Neuronal stem cell (in vitro differentiated cells): Measurements from ENCODE around the gene DNER. TPM values are rescaled to one million over a fixed set of nuclear protein-coding genes. Genes with fewer than 3 reads are reported as not detected.
"Not testable (repeated sequence)": the region's sequence is repeated elsewhere in the genome, so short reads cannot be mapped to it uniquely, and the experiment has no call there.

ENCODE experiments used
- DNase-seq: peaks from one replicate; pipeline ENCODE4 v3.0.0-alpha.2; 2013; ENCODE audit warnings: low spot score
- H2AFZ ChIP-seq: one replicate; pipeline ENCODE4 v1.6.1; 2013; ENCODE audit warnings: mild to moderate bottlenecking, low read length, inconsistent platforms
- H2AK5ac ChIP-seq: 2 replicates; pipeline ENCODE4 v1.6.1; 2013; ENCODE audit warnings: low read depth, mild to moderate bottlenecking, inconsistent platforms, low read length, moderate library complexity, mixed read lengths
- H2BK120ac ChIP-seq: 2 replicates; pipeline ENCODE4 v1.6.1; 2013; ENCODE audit warnings: low read depth, mild to moderate bottlenecking, inconsistent platforms, low read length, moderate library complexity, mixed read lengths
- H2BK12ac ChIP-seq: one replicate; pipeline ENCODE4 v1.6.1; 2013; ENCODE audit warnings: low read length, inconsistent platforms
- H2BK15ac ChIP-seq: 2 replicates; pipeline ENCODE4 v1.6.1; 2013; ENCODE audit warnings: mild to moderate bottlenecking, low read length, inconsistent platforms, mixed read lengths
- H2BK5ac ChIP-seq: one replicate; pipeline ENCODE4 v1.6.1; 2013; ENCODE audit warnings: inconsistent platforms, mild to moderate bottlenecking, low read length, moderate library complexity
- H3K14ac ChIP-seq: one replicate; pipeline ENCODE4 v1.6.1; 2013; ENCODE audit warnings: low read length, inconsistent platforms
- H3K18ac ChIP-seq: 2 replicates; pipeline ENCODE4 v1.6.1; 2013; ENCODE audit warnings: low read length, inconsistent platforms
- H3K23ac ChIP-seq: 2 replicates; pipeline ENCODE4 v1.6.1; 2013; ENCODE audit warnings: low read depth, mild to moderate bottlenecking, mixed read lengths, low read length, inconsistent platforms; ENCODE audit not compliant: poor library complexity
- H3K27ac ChIP-seq: replicated peaks from 3 replicates; pipeline ENCODE4 v1.5.1; 2013; ENCODE audit warnings: low read length, inconsistent platforms
- H3K27me3 ChIP-seq, 3 experiments: 2 replicates each; pipeline ENCODE4 v1.6.1; 2013; ENCODE audit warnings: low read length in 3 of 3, mild to moderate bottlenecking in 2 of 3, inconsistent platforms in 1 of 3, low read depth in 1 of 3, mixed read lengths in 1 of 3, moderate library complexity in 1 of 3; ENCODE audit not compliant: control insufficient read depth in 3 of 3, insufficient read depth in 3 of 3
- H3K36me3 ChIP-seq, 2 donors: replicated peaks in 1 of 2; 2 replicates each; pipeline ENCODE4 v1.6.1; 2013; ENCODE audit warnings: low read length in 2 of 2; ENCODE audit not compliant: control insufficient read depth in 2 of 2, insufficient read depth in 2 of 2
- H3K4ac ChIP-seq: 2 replicates; pipeline ENCODE4 v1.6.1; 2013; ENCODE audit warnings: inconsistent platforms, mild to moderate bottlenecking, low read length, moderate library complexity
- H3K4me1 ChIP-seq, 2 donors: 1 replicate in 1 of 2; 2 replicates in 1 of 2; pipeline ENCODE4 v1.6.1; 2013; ENCODE audit warnings: low read length in 2 of 2, low read depth in 1 of 2; ENCODE audit not compliant: control insufficient read depth in 2 of 2, insufficient read depth in 1 of 2
- H3K4me2 ChIP-seq: one replicate; pipeline ENCODE4 v1.6.1; 2013; ENCODE audit warnings: mild to moderate bottlenecking, low read length, inconsistent platforms; ENCODE audit not compliant: insufficient read depth, poor library complexity, severe bottlenecking
- H3K4me3 ChIP-seq, 2 donors: 2 replicates each; pipeline ENCODE4 v1.5.1; 2013; ENCODE audit warnings: low read length in 2 of 2, mild to moderate bottlenecking in 2 of 2, inconsistent platforms in 1 of 2, moderate library complexity in 1 of 2
- H3K79me1 ChIP-seq: one replicate; pipeline ENCODE4 v1.6.1; 2013; ENCODE audit warnings: low read depth, mild to moderate bottlenecking, inconsistent platforms, low read length, moderate library complexity
- H3K9ac ChIP-seq: one replicate; pipeline ENCODE4 v1.6.1; 2013; ENCODE audit warnings: mild to moderate bottlenecking, low read depth, low read length, inconsistent platforms; ENCODE audit not compliant: poor library complexity
- H3K9me3 ChIP-seq, 2 donors: replicated peaks in 1 of 2; 2 replicates each; pipeline versions ENCODE3 to v1.6.1; 2013; ENCODE audit warnings: low read length in 2 of 2, mild to moderate bottlenecking in 2 of 2, inconsistent platforms in 1 of 2, low read depth in 1 of 2, mixed read lengths in 1 of 2, moderate library complexity in 1 of 2; ENCODE audit not compliant: control insufficient read depth in 2 of 2, insufficient read depth in 1 of 2
- H4K8ac ChIP-seq: one replicate; pipeline ENCODE4 v1.6.1; 2013; ENCODE audit warnings: low read depth, mild to moderate bottlenecking, inconsistent platforms, low read length, moderate library complexity
- H4K91ac ChIP-seq: one replicate; pipeline ENCODE4 v1.6.1; 2013; ENCODE audit warnings: low read length, low read depth, mild to moderate bottlenecking, inconsistent platforms; ENCODE audit not compliant: poor library complexity
- WGBS, 2 donors: extraction: QIAGEN DNeasy Blood & Tissue Kit; methylation state at CpG; one replicate each; pipeline ENCODE4 v1.1.7; 2013; ENCODE audit warnings: missing lambda C conversion rate in 2 of 2, mixed read lengths in 1 of 2; ENCODE audit not compliant: insufficient read length in 2 of 2, insufficient replicate concordance in 1 of 2; ENCODE audit errors: extremely low coverage in 2 of 2; 5-methylcytosine and 5-hydroxymethylcytosine counted together
- polyA plus RNA-seq, 2 experiments: library from polyadenylated mRNA; stranded (reverse); fragments of 200-250 nt; gene quantifications; one replicate each; pipeline ENCODE4 v1.2.3, GENCODE V29; 2013

Gene DNER
- 3.5 TPM for polyA plus RNA-seq (2013, experiment 1 of 2)
- 3.9 TPM for polyA plus RNA-seq (2013, experiment 2 of 2)

- Histone ChIP-seq H2BK5ac (no peak within 1 kb of the TSS), H4K8ac (no peak within 1 kb of the TSS), H2AFZ (peak within 1 kb of the TSS; percentile 86), H2BK120ac (no peak within 1 kb of the TSS), H3K4me3 (peak within 1 kb of the TSS; percentile 39 to 88), H3K27ac (no peak within 1 kb of the TSS), H3K4me1 (peaks cover 4 to 5% of the 10 kb centered on the region in 2 donors), H4K91ac (no peak within 1 kb of the TSS), H3K27me3 (peaks cover 0 to 88% (median 30%) of the 10 kb centered on the region in 3 experiments), H2BK15ac (peak within 1 kb of the TSS; percentile 33), H3K4ac (no peak within 1 kb of the TSS), H3K4me2 (peak within 1 kb of the TSS; percentile 94), H3K23ac (peak within 1 kb of the TSS; percentile 37), H2AK5ac (no peak within 1 kb of the TSS), H3K9ac (peak within 1 kb of the TSS; percentile 89), H3K18ac (peak within 1 kb of the TSS; percentile 73), H3K79me1 (no peaks in the 10 kb centered on the region), H3K36me3 (no peaks in the 10 kb centered on the region), H3K14ac (no peak within 1 kb of the TSS), H2BK12ac (no peak within 1 kb of the TSS), H3K9me3 (peaks cover 0 to 4% of the 10 kb centered on the region in 2 donors)
- peak; percentile 52 for DNase-seq
- WGBS, 2 donors: no CpG with 5 or more reads among the region's 84 CpGs
These were observed at the start of gene DNER for GRCh38 chr2:229714080-229714735. TSS of gene DNER (minus strand) at chr2:229714555. CDS start at chr2:229714423, 132 bp downstream.

DNA sequence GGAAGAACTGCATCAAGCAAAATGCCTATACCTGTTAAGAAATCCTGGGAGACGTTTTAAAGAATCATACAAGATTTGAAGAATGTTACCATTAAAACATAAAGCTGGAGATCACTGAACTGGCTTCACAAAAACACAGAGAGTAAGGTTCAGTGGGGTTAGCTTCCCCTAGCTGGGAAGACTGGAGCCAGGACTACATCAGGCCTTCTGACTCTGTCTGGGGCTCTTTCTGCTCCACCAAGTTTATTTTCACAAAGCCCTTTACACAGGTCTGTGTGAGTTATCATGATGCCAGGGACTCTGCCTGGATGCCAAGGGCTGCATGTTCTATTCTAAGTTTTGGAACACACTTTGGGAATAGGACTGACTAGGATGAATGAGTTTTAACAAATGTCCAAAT lies 47.3 kb upstream of the DNER start:
- H3K23ac ChIP-seq: no peak overlapping the region
- no peak overlapping the region for H2BK12ac ChIP-seq
- H3K9me3 ChIP-seq: no peaks in the 10 kb centered on the region
- no CpG with 5 or more reads among the region's 1 CpG for WGBS, 2 donors
- H4K91ac ChIP-seq: no peak overlapping the region
- H3K27ac ChIP-seq: no peak overlapping the region
- H3K18ac ChIP-seq: no peak overlapping the region
- no peak overlapping the region for H3K9ac ChIP-seq
- H3K4me1 ChIP-seq: peaks cover 5 to 8% of the 10 kb centered on the region in 2 donors
- no peak overlapping the region for H2BK15ac ChIP-seq
- no peak overlapping the region for H2BK5ac ChIP-seq
- no peak overlapping the region for H2AK5ac ChIP-seq
- H3K27me3 ChIP-seq: no peaks in the 10 kb centered on the region
- H3K4ac ChIP-seq: no peak overlapping the region
- no peak overlapping the region for H2AFZ ChIP-seq
- no peak overlapping the region for H3K4me2 ChIP-seq
- no peak overlapping the region for H4K8ac ChIP-seq
- DNase-seq: no peak
- H3K4me3 ChIP-seq: no peak overlapping the region
- H3K14ac ChIP-seq: no peak overlapping the region
- no peaks in the 10 kb centered on the region for H3K79me1 ChIP-seq
- H2BK120ac ChIP-seq: no peak overlapping the region
- H3K36me3 ChIP-seq: peaks cover 0 to 38% of the 10 kb centered on the region in 2 donors

DNA sequence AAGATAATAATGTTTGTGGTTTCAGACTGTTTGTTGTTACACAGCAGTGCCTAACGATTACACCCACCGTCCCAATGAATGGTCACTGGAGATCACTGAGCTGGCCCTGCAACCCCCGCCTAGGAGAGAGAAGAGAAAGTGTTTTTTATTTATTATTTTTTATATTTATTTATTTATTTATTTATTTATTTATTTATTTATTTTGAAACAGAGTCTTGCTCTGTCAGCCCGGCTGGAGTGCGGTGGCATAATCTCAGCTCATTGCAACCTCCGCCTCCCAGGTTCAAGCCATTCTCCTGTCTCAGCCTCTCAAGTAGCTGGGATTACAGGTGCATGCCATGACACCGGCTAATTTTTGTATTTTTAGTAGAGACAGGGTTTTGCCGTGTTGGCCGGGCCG lies 43.1 kb upstream of the DNER start:
- H3K27ac ChIP-seq, H3K27me3 ChIP-seq, H3K79me1 ChIP-seq, H3K4me2 ChIP-seq, H3K9me3 ChIP-seq, H2BK12ac ChIP-seq, H2BK5ac ChIP-seq, H3K18ac ChIP-seq, H3K14ac ChIP-seq, H3K4ac ChIP-seq, H3K23ac ChIP-seq, H2AFZ ChIP-seq, H2AK5ac ChIP-seq, H2BK15ac ChIP-seq, H4K91ac ChIP-seq, DNase-seq, H3K4me3 ChIP-seq, H4K8ac ChIP-seq, H3K36me3 ChIP-seq, H3K9ac ChIP-seq, H2BK120ac ChIP-seq, H3K4me1 ChIP-seq: not testable (repeated sequence)
- WGBS, 2 donors: no CpG with 5 or more reads among the region's 10 CpGs

DNA sequence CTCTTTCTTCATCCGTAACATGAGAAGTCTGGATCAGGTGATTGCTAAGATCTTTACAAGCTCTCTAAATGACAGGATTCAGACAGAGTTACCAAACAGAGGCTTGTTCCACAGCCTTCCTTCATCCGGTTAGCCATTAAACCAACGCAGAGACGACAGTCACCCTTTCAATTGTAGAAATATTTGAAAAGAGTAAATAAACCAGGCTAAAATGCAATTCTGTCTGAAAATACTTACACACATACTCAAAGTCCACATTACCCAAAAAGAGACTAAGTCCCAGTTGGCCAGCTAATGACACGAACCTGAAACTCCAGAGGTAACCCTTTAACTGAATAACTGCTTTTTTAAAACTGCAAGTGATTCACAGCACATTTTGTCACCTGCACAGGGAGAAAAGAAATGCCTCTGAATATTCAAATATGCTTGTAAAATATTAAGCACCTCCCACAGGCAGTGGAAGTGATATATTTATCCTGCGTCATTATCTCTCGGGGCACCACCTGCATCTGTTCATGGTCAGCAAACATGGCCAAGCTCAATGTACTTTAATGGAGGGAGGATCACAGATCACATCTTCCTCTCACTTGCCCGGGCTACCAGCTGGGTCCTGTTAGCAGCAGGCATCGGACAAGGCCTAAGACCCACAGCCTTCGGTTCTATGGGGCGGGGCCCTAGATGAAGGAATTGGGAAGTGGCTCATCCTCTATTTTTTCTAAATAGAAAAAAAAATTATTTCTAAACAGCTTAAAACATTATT lies 38.8 kb upstream of the DNER start:
- Histone ChIP-seq H3K27me3 (no peaks in the 10 kb centered on the region), H4K8ac (no peak overlapping the region), H3K4ac (no peak overlapping the region), H3K79me1 (no peaks in the 10 kb centered on the region), H3K9me3 (no peaks in the 10 kb centered on the region), H2BK5ac (no peak overlapping the region), H3K4me1 (no peaks in the 10 kb centered on the region), H3K27ac (no peak overlapping the region), H2BK15ac (no peak overlapping the region), H3K23ac (no peak overlapping the region), H2BK12ac (no peak overlapping the region), H4K91ac (no peak overlapping the region), H2BK120ac (no peak overlapping the region), H3K18ac (no peak overlapping the region), H3K36me3 (no peaks in the 10 kb centered on the region), H3K4me2 (no peak overlapping the region), H3K9ac (no peak overlapping the region), H3K14ac (no peak overlapping the region), H3K4me3 (no peak overlapping the region), H2AFZ (no peak overlapping the region), H2AK5ac (no peak overlapping the region)
- DNase-seq: no peak
- WGBS, 2 donors: no CpG with 5 or more reads among the region's 11 CpGs
